GM19452 (cell line): ENCODE measurements around the gene STRN3.
"Not testable (repeated sequence)": the region's sequence is repeated elsewhere in the genome, so short reads cannot be mapped to it uniquely, and the experiment has no call there.

ENCODE experiments used
- ATAC-seq: cut with Tn5 transposase; IDR thresholded peaks from one replicate; pipeline ENCODE4 v1.9.1; 2021; ENCODE audit not compliant: unreplicated experiment

STRN3 gene

GRCh38 chr14:31037709-31038221 is 11.6 kb upstream of the STRN3 start:
- ATAC-seq, result no peak

GRCh38 chr14:31036552-31036951 is 10.4 kb upstream of the STRN3 start:
- ATAC-seq, result no peak

GRCh38 chr14:31030469-31030868 is 4.3 kb upstream of the STRN3 start:
- no peak for ATAC-seq

- ATAC-seq, result no peak
Measured at GRCh38 chr14:31029016-31029970, 3.1 kb upstream of the STRN3 start.

- ATAC-seq, result no peak
Measured at GRCh38 chr14:31027847-31028246, 1.7 kb upstream of the STRN3 start.

GRCh38 chr14:31026450-31027235 is 464 bp upstream of the STRN3 start:
- peak; percentile 94 for ATAC-seq

- no peak for ATAC-seq
Measured at GRCh38 chr14:31025367-31026076, 657 bp downstream of the STRN3 start, which contains the start of gene AP4S1. TSS of gene AP4S1 (plus strand) at chr14:31025649. CDS start at chr14:31066197, 40,548 bp downstream.

GRCh38 chr14:31024577-31025366 is 1.4 kb downstream of the STRN3 start:
- no peak for ATAC-seq

- no peak for ATAC-seq
Measured at GRCh38 chr14:31024010-31024480, 2.1 kb downstream of the STRN3 start.

GRCh38 chr14:31022386-31022785 is 3.8 kb downstream of the STRN3 start:
- no peak for ATAC-seq

- ATAC-seq, result no peak
Measured at GRCh38 chr14:31021576-31021949, 4.6 kb downstream of the STRN3 start.

- ATAC-seq, result no peak
Measured at GRCh38 chr14:31020834-31021575, 5.2 kb downstream of the STRN3 start.

GRCh38 chr14:31018057-31018645 is 8.0 kb downstream of the STRN3 start:
- no peak for ATAC-seq

GRCh38 chr14:31013841-31014240 is 12.3 kb downstream of the STRN3 start:
- ATAC-seq, result no peak

GRCh38 chr14:31010935-31011334 is 15.2 kb downstream of the STRN3 start:
- no peak for ATAC-seq

GRCh38 chr14:31009836-31010574 is 16.2 kb downstream of the STRN3 start:
- ATAC-seq, result no peak

- no peak for ATAC-seq
Measured at GRCh38 chr14:31006703-31007102, 19.5 kb downstream of the STRN3 start.

- not testable (repeated sequence) for ATAC-seq
Measured at GRCh38 chr14:31004007-31004406, 22.2 kb downstream of the STRN3 start.
